NCI-H1417 (cell line): ENCODE measurements around the gene PCNX3.

ENCODE experiments used
- DNase-seq, 3 experiments: peaks; one replicate each; lab custom pipeline; 2025; lab: John Stamatoyannopoulos, UW

Gene PCNX3

DNA sequence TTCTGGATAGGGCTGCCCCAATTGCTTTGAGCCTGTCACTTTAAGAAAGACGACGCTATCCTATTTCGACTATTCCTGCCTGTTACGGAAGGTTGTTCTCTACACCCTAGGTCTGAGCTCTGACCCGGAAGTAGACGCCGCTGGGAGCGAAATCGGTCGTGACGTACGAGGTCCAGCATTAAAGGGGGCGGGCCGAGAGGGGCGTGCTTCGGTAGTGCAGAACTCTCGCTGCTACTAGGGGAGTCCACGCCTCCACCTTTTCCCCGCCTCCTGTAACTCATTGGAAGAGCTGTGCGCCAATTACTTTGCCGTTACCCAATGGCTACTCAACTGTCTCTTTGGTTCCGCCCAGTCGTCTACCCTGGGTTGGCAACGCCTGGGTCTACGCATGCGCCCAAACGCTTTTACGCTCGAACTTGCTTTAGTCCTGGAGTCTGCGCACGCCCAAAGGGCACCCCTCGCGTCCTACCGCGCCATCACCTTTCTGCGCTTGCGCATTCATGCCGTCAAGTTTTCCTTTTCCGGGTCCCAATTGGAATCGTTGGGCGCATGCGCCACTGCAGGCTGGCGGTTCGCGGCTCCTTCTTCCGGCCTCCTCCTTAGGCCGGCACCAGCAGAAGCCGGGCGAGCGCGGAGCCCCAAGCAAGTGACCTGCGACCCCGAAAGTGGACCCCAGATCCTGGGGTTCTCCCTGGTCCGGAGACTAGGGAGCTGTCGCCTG, at the start of gene PCNX3:
TSS of gene PCNX3 (plus strand) at position 548 of the 721 bp plus-strand sequence. CDS start 536 bp downstream, outside the sequence.
- peak; percentile 100 for DNase-seq

GRCh38 chr11:65569164-65569972, 46.2 kb upstream of the PCNX3 start:
- peak in 1 of 3 experiments; percentile 59 for DNase-seq

- peak; percentile 96 to 99 (median 98) for DNase-seq
Observed at GRCh38 chr11:65569973-65570918, 45.3 kb upstream of the PCNX3 start, which contains the start of gene ZNRD2. Gene ZNRD2 (plus strand): TSS chr11:65570477. CDS start chr11:65570492, 15 bp downstream.

DNA sequence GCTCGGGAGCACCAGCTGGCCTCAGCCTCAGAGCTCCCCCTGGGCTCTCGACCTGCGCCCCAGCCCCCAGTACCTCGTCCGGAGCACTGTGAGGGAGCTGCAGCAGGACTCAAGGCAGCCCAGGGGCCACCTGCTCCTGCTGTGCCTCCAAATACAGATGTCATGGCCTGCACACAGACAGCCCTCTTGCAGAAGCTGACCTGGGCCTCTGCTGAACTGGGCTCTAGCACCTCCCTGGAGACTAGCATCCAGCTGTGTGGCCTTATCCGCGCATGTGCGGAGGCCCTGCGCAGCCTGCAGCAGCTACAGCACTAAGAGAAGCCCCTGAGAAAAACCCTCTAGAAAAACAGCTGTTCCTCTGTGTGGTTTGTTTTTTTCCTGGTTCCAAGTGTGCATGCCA, 44.2 kb upstream of the PCNX3 start:
- DNase-seq = no peak

- no peak for DNase-seq
Observed at GRCh38 chr11:65571940-65572339, 43.6 kb upstream of the PCNX3 start.

DNA sequence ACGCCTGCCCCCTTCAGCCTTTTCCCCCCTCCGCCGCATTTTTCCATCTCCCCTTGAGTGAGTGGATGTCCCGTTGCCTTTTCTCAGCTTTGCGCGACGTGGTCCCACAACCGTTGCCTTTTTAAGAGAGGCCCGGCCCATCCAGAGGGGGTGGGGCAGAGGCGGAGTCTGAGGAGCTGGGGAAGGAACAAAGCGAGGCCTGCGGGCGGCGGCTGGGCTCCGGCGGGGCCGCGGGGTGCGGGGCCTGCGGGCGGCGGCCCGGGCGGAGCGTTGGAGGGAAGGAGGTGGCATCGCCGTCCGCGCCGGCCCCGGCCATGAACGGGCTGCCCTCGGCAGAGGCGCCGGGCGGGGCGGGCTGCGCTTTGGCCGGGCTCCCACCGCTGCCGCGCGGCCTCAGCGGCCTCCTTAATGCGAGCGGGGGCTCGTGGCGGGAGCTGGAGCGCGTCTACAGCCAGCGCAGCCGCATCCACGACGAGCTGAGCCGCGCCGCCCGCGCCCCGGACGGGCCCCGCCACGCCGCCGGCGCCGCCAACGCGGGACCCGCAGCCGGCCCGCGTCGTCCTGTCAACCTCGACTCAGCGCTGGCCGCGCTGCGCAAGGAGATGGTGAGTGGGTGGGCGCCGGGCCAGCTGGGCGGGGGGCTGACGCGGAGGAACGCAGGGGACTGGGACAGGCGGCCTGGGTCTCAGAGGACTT, 43.1 kb upstream of the PCNX3 start, which contains the start of gene FAM89B:
TSS of gene FAM89B (plus strand) at position 183 of the 696 bp plus-strand sequence. CDS start at position 315, 132 bp downstream.
- DNase-seq = peak in 1 of 3 experiments; percentile 69

GRCh38 chr11:65573391-65574079, 42.0 kb upstream of the PCNX3 start:
- no peak for DNase-seq

DNA sequence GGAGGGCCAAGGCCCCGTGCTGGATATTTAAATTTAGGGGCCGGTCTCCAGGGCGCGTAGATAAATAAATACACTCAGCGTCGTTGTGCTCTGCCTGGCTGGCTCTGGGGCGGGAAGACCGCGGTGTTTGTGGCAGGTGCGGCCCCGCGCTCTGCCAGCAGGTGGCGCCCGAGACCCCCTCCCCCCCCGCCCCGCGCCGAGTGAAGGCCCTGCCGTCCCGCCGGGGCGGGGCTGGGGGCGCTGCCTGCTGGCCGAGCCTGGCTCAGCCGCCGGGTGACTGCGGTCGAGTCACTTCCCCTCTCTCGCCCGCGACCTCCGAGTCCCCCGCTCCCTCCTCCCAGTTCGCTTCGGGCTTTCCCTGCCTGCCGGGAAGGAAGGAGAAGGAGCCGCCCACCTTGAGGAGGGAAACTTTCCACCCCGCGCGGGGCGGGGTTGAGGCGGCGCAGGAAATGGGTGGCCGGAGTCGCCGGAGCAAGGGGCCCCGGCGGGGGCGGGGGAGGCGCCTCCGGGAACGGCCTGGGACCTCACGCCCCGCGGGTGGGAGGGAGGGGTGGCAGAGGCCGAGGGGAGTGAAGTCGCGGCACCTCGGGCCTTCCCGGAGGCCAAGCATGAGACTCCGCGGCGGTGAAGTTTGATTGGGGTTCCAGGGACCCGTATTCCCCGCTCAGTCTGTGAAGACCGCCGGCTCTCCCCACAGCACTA, 41.3 kb upstream of the PCNX3 start:
- DNase-seq = peak; percentile 63 to 69 (median 64)

DNA sequence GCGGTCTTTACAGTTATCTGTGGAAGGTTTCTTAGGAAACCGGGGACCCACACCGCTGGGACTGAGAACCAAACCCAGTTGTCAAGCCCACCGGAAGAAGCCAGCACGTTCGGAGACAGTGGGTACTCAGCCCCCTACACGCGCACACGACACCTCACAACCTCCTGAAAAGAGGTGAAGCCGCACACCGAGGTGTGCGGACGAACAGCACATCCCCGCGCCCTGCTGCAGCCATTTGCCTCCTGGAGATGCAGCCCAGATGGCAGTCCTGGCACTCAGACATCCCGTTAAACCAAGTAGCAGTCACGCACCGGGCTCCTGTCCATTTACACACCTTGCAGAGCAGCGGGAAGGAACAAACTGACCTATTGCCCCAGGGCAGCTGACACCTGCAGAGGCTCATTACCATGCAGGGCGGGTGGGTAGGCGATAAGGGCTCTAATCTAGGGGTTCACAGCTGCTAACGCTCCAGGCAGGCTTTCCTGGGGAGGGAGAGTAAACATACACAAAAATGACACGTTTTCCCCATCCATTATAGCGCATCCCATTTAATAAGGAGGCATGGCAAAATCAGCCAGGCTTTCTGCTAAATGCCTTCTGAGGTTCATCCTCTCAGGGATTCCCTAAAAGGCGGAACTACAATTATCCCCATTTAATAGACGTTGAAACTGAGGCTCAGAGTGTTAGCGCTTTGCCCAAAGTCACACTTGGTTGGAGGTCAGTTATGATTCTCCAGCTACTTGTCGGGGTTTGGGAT, 40.6 kb upstream of the PCNX3 start:
- DNase-seq = peak in 2 of 3 experiments; percentile 66 to 86

DNA sequence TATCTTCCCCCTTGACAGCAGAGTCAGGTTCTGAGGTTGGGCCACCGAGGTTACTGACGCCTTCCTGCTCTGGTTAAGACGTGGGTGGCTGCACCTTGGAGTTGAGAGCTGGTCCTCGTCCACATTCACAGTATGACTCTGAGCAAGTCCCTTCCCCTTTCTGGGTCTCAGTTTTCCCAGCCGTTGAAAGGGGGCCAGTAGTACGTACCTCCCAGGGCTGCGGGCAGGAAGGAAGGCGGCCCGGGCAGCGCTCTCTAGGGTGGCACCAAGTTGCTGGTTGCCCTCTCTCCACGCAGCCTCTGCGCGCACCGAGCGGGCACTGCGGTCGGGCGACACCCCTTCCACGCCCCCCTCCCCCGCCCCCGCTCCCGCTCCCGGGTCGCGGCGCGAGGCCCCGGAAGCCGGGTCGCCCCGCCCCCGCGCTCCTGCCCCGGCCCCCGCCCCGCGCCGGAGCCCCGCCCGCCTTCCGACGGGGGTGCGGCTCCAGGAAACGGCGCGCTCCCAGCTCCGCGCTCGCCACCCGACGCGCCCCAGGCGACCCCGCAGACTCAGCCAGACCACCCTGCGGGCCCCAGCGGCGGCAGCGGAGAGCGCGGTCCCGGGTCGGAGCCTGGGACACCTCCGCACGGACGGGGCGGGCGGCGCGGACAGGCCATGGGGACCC, 39.9 kb upstream of the PCNX3 start, which contains the start of gene EHBP1L1:
TSS of gene EHBP1L1 (plus strand) at position 486 of the 664 bp plus-strand sequence. CDS start 250 bp downstream, outside the sequence.
- DNase-seq = peak in 2 of 3 experiments; percentile 66 to 71

DNA sequence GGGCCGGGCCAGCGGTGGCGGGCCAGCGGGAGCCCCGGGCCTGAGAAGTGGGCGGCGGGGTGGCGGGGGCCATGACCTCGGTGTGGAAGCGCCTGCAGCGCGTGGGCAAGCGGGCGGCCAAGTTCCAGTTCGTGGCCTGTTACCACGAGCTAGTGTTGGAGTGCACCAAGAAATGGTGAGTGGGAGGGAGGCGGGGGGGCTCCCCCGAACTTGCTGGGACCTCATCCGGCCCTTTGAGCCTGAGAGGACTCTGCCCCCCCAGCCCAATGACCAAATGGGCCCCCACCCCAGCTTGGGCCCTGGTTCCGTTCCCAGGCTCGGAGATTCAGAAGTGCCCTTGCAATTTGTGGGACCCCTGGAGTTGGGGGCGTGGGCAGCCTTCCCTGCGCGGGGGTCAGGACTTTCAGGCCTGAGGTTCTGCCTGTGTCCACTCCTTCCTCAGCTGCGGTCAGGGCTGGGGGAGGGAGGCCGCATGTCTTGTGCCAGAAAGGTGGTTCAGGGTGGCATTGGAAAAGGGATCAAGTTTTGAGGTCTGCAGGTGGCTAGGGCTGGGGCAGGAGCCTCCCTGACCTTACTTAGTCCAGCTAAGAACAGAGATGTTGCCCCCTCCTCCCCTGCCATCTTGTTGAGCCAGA, 39.2 kb upstream of the PCNX3 start:
- peak in 1 of 3 experiments; percentile 49 for DNase-seq

- no peak for DNase-seq
Observed at GRCh38 chr11:65576867-65577755, 38.5 kb upstream of the PCNX3 start.

GRCh38 chr11:65577756-65578109, 37.8 kb upstream of the PCNX3 start:
- DNase-seq = no peak

- no peak for DNase-seq
Observed at GRCh38 chr11:65578134-65578533, 37.4 kb upstream of the PCNX3 start.

GRCh38 chr11:65578667-65579066, 36.9 kb upstream of the PCNX3 start:
- DNase-seq = no peak

- no peak for DNase-seq
Observed at GRCh38 chr11:65579291-65579690, 36.3 kb upstream of the PCNX3 start.
